K562 (cell line): ENCODE measurements around the gene COL4A4. TPM values are rescaled to one million over a fixed set of nuclear protein-coding genes. Genes with fewer than 3 reads are reported as not detected.

Experiments used
- ATAC-seq: fragments of 200-7000 bp; cut with Tn5 transposase; 3 replicates; pipeline ENCODE4 v1.9.1; 2020; ENCODE audit warnings: moderate library complexity
- BruUV-seq: library from RNA; stranded (reverse); fragments of 400-500 nt; replicated peaks from 2 replicates; lab custom pipeline; 2021; lab: Mats Ljungman, UMichigan
- CTCF ChIA-PET: fragments of 300-600 bp; formaldehyde crosslinking; extraction: SDS; loops from one replicate; lab custom pipeline; 2021; ENCODE audit warnings: low intra/inter-chr PET ratio; lab: Yijun Ruan, JAX
- POLR2A ChIA-PET: fragments of 300-600, 350-650 bp; sonication (Branson Sonifier 250); formaldehyde crosslinking; extraction: SDS; loops from one replicate; lab custom pipeline; 2021; ENCODE audit warnings: antibody characterized with exemption, inconsistent platforms; lab: Yijun Ruan, JAX
- DNase-seq, 4 experiments: peaks; one replicate each; pipeline versions ENCODE4 v3.0.0 to v3.0.0-alpha.2; 2011 to 2018; ENCODE audit warnings: low spot score in 3 of 4, mixed read lengths in 3 of 4; ENCODE audit errors: extremely low read depth in 1 of 4
- FAIRE-seq: peaks from 2 replicates; lab custom pipeline; 2011; peaks lifted over from hg19 to GRCh38; lab: Jason Lieb, UNC
- H2AFZ ChIP-seq: 2 replicates; pipeline ENCODE4 v1.6.0; 2011; ENCODE audit warnings: low read depth, low read length, control low read depth, inconsistent platforms
- H3K27ac ChIP-seq: fragments of 200-600 bp; 3 replicates; pipeline ENCODE4 v1.8.0; 2011; ENCODE audit warnings: low read depth, mild to moderate bottlenecking, control low read depth, inconsistent platforms, low read length, moderate library complexity, mixed read lengths; ENCODE audit errors: extremely low read depth
- H3K27me3 ChIP-seq, 2 experiments: fragments of 300-600 bp in 1 of 2; 2 replicates in 1 of 2; 3 replicates in 1 of 2; pipeline versions ENCODE4 v1.6.0 to v1.8.0; 2011; ENCODE audit warnings: inconsistent platforms in 2 of 2, low read length in 2 of 2, mild to moderate bottlenecking in 1 of 2, mixed read lengths in 1 of 2, moderate library complexity in 1 of 2; ENCODE audit not compliant: control insufficient read depth in 2 of 2, insufficient read depth in 2 of 2
- H3K36me3 ChIP-seq: fragments of 300-600 bp; 3 replicates; pipeline ENCODE4 v1.8.0; 2011; ENCODE audit warnings: mild to moderate bottlenecking, low read length, inconsistent platforms; ENCODE audit not compliant: control insufficient read depth, insufficient read depth
- H3K4me1 ChIP-seq, 2 experiments: fragments of 200-600 bp in 1 of 2; replicated peaks in 1 of 2; 2 replicates in 1 of 2; 3 replicates in 1 of 2; pipeline versions ENCODE4 v1.5.1 to v1.8.0; 2011; ENCODE audit warnings: inconsistent platforms in 2 of 2, low read length in 2 of 2, mild to moderate bottlenecking in 1 of 2, mixed read lengths in 1 of 2, moderate library complexity in 1 of 2; ENCODE audit not compliant: control insufficient read depth in 2 of 2, insufficient read depth in 2 of 2
- H3K4me2 ChIP-seq: 2 replicates; pipeline ENCODE4 v1.6.1; 2011; ENCODE audit warnings: low read length, control low read depth, inconsistent platforms, mixed read lengths; ENCODE audit not compliant: insufficient read depth
- H3K4me3 ChIP-seq: fragments of 200-600 bp; sonication (generic), shearing (Covaris generic); 2 replicates; pipeline ENCODE4 v1.5.1; 2016; ENCODE audit warnings: control low read depth, inconsistent platforms
- H3K79me2 ChIP-seq: fragments of 200-600 bp; 3 replicates; pipeline ENCODE4 v1.8.0; 2011; ENCODE audit warnings: low read length, inconsistent platforms; ENCODE audit not compliant: control insufficient read depth, insufficient read depth
- H3K9ac ChIP-seq, 2 experiments: 2 replicates each; pipeline versions ENCODE4 v1.6.0 to v1.6.1; 2011; ENCODE audit warnings: low read depth in 2 of 2, low read length in 2 of 2, control low read depth in 1 of 2, inconsistent platforms in 1 of 2, mild to moderate bottlenecking in 1 of 2, mixed read lengths in 1 of 2; ENCODE audit not compliant: insufficient read depth in 1 of 2
- H3K9me1 ChIP-seq: one replicate; pipeline ENCODE4 v1.6.0; 2011; ENCODE audit warnings: inconsistent platforms, mild to moderate bottlenecking, low read length, moderate library complexity; ENCODE audit not compliant: control insufficient read depth, insufficient read depth
- H3K9me3 ChIP-seq: replicated peaks from 2 replicates; pipeline ENCODE4 v1.5.1; 2011; ENCODE audit warnings: low read depth, low read length, inconsistent platforms; ENCODE audit not compliant: control insufficient read depth, insufficient read depth
- H4K20me1 ChIP-seq: replicated peaks from 2 replicates; pipeline ENCODE4 v1.6.1; 2011; ENCODE audit warnings: low read length, inconsistent platforms, mixed read lengths; ENCODE audit not compliant: control insufficient read depth, insufficient read depth
- BRCA1 ChIP-seq, 2 experiments: fragments of 450-650 bp in 1 of 2; sonication (generic) in 1 of 2; formaldehyde crosslinking in 1 of 2; IDR thresholded peaks; 2 replicates each; pipeline versions ENCODE4 v1.5.0 to v1.6.1; 2017 to 2020; ENCODE audit warnings: mild to moderate bottlenecking in 1 of 2, missing genetic modification reagents in 1 of 2
- CBX5 ChIP-seq: IDR thresholded peaks from 2 replicates; pipeline ENCODE4 v1.6.1; 2014; ENCODE audit warnings: low read depth, borderline replicate concordance
- KLF10 ChIP-seq: fragments of 250-450 bp; sonication (Bioruptor Pico); IDR thresholded peaks from 2 replicates; pipeline ENCODE4 v1.6.1; 2021; ENCODE audit warnings: matching md5 sums
- MAZ ChIP-seq, 2 experiments: fragments of 450-650 bp in 1 of 2; sonication (generic) in 1 of 2; formaldehyde crosslinking; IDR thresholded peaks in 1 of 2; conservative IDR thresholded peaks in 1 of 2; 2 replicates each; pipeline versions ENCODE4 v1.4.0 to v1.5.0; 2020; ENCODE audit warnings: mild to moderate bottlenecking in 1 of 2, missing genetic modification reagents in 1 of 2
- MCM2 ChIP-seq: fragments of 450-650 bp; IDR thresholded peaks from 2 replicates; pipeline ENCODE4 v1.6.1; 2017; ENCODE audit warnings: low read depth, mild to moderate bottlenecking
- NRF1 ChIP-seq, 2 experiments: fragments of 450-650 bp; IDR thresholded peaks in 1 of 2; conservative IDR thresholded peaks in 1 of 2; 2 replicates each; pipeline ENCODE4 v1.6.1; 2014; ENCODE audit warnings: mild to moderate bottlenecking in 2 of 2
- POLR3G ChIP-seq: IDR thresholded peaks from 2 replicates; pipeline ENCODE4 v1.6.1; 2011; ENCODE audit not compliant: insufficient read length, insufficient replicate concordance; ENCODE audit errors: extremely low read depth
- RBBP5 ChIP-seq: fragments of 200-600 bp; sonication (generic); IDR thresholded peaks from 2 replicates; pipeline ENCODE4 v1.6.1; 2012; ENCODE audit warnings: borderline replicate concordance, mild to moderate bottlenecking, low read length, control low read depth, inconsistent platforms; ENCODE audit not compliant: insufficient read depth, poor library complexity, severe bottlenecking
- SRSF7 ChIP-seq: fragments of 200-400 bp; formaldehyde crosslinking; optimal IDR thresholded peaks from 2 replicates; pipeline ENCODE3; 2017; ENCODE audit warnings: mild to moderate bottlenecking, low read depth, low read length
- TSC22D4 ChIP-seq: fragments of 450-650 bp; IDR thresholded peaks from 2 replicates; pipeline ENCODE4 v1.6.1; 2016; ENCODE audit warnings: missing genetic modification characterization, missing biosample characterization, control low read depth
- ZFX ChIP-seq: sonication (generic); formaldehyde crosslinking; IDR thresholded peaks from 2 replicates; pipeline ENCODE4 v1.8.0; 2022; ENCODE audit warnings: mild to moderate bottlenecking, missing genetic modification reagents, moderate library complexity
- ZNF431 ChIP-seq: sonication (generic); formaldehyde crosslinking; IDR thresholded peaks from 2 replicates; pipeline ENCODE4 v1.8.0; 2022; ENCODE audit warnings: mild to moderate bottlenecking, missing genetic modification reagents
- ZNF551 ChIP-seq: fragments of 250-450 bp; sonication (Bioruptor Pico); IDR thresholded peaks from 2 replicates; pipeline ENCODE4 v1.5.0; 2021; ENCODE audit warnings: mild to moderate bottlenecking, moderate library complexity
- WGBS: fragments of 100-300 bp; shearing (Covaris generic); methylation state at CpG from one replicate; pipeline ENCODE4 v1.1.6; 2016; ENCODE audit warnings: low coverage, mixed read lengths; ENCODE audit not compliant: insufficient coverage; ENCODE audit errors: missing lambda C conversion rate; 5-methylcytosine and 5-hydroxymethylcytosine counted together
- in situ Hi-C: fragments of 300-500 bp; cut with MboI; formaldehyde crosslinking; loops from 4 replicates; pipeline ENCODE4 v1.15.0; 2018; ENCODE audit warnings: inconsistent platforms, mixed read lengths
- intact Hi-C: fragments of 100-400 bp; cut with micrococcal nuclease; formaldehyde crosslinking; loops from 2 replicates; pipeline ENCODE4 v1.14.2; 2022
- polyA plus RNA-seq, 8 experiments: library from polyadenylated mRNA; depleted of rRNA in 4 of 8; stranded (reverse) in 5 of 8; unstranded in 3 of 8; fragments of >200 nt; fragmentation: Nextera tagmentation in 2 of 8; fragmentation: Illumina TruSeq in 1 of 8; extraction: Ambion mirVana in 2 of 8; extraction: Trizol in 1 of 8; gene quantifications; 2 replicates each; pipeline versions ENCODE4 v1.2.1 to v1.2.3, GENCODE V29; 2011 to 2014; ENCODE audit warnings: inconsistent platforms in 1 of 8, missing spikeins in 1 of 8
- total RNA-seq, 7 experiments: library from RNA; depleted of rRNA in 6 of 7; stranded (reverse); fragments of >200 nt in 6 of 7; fragmentation: Illumina TruSeq in 2 of 7; extraction: Trizol in 2 of 7; gene quantifications; 2 replicates each; pipeline versions ENCODE4 v1.2.1 to v1.2.3, GENCODE V29; 2011 to 2021; ENCODE audit warnings: low replicate concordance in 1 of 7
- TF ChIP-seq, protein P1 (sequence below), 2 experiments: fragments of 450-650 bp; formaldehyde crosslinking in 1 of 2; IDR thresholded peaks; 2 replicates each; pipeline versions ENCODE4 v1.4.0 to v1.6.1; 2014 to 2020; ENCODE audit warnings: mild to moderate bottlenecking in 2 of 2, borderline replicate concordance in 1 of 2, low read depth in 1 of 2

COL4A4 gene
- total and polyA plus RNA-seq, 9 of the 15 experiments (the other 6 are each of a cell fraction or from before 2014, with no cell fraction given) = under 0.01 to 0.01 TPM; not detected in 7

DNA sequence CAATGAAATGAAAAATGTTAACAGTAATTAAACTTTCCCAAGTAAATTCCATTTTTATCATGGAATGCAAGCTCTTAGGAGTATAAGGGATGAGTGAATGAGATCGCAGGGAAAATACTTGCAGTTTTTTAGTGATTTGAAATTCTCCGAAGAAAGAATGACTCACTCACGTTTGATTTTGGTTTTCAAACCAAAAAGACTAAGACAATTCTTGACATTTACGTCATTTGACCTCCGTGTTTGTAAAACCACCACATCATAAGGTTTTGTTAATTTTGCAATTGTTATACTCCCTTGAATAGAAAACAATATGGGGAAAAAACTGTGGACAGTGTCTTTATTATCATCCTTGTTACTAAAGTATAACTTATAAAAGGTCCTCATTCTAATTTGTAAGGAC lies 29.4 kb downstream of the COL4A4 start (continued):
- TF ChIP-seq BRCA1 (IDR thresholded peaks at IDR 0.05) = no peak
- TF ChIP-seq BRCA1 (CRISPR knock-in tag; IDR thresholded peaks at IDR 0.05) = no peak
- no peak for TF ChIP-seq SRSF7
- no peak for TF ChIP-seq MAZ (CRISPR knock-in tag; conservative IDR thresholded peaks at IDR 0.05 in 1 of 2, IDR thresholded peaks at IDR 0.05 in 1 of 2)
- TF ChIP-seq RBBP5 = no peak
- TF ChIP-seq POLR3G = no peak
- TF ChIP-seq ZNF551 (CRISPR knock-in tag) = no peak
- no peak for TF ChIP-seq ZFX (CRISPR knock-in tag)
- TF ChIP-seq CBX5 = no peak

DNA sequence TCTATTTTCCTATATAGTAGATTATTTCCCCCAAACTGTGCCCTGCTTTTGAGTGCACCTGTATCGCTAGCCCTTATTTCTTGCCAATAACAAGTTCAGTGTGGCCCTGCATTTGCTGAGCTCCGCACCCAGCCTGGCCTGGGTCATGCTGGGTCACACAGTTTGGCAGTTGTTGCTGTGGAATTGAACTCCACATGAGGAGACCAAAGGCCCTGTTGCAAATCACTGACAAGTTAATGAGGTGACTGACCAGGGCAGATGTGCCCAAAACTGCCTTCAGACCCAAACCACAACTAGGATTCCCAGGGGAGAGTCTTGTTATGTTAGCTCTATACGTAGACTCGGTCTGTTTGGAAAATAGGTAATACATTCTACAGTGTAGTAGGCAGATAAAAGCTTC lies 31.0 kb downstream of the COL4A4 start:
- Histone ChIP-seq H3K27me3 (peaks cover 0 to 19% of the 10 kb centered on the region in 2 experiments; a peak in 2 of 5 replicates), H3K9me3 (no peaks in the 10 kb centered on the region), H2AFZ (no peak overlapping the region), H3K4me1 (no peaks in the 10 kb centered on the region), H4K20me1 (no peaks in the 10 kb centered on the region), H3K4me3 (no peak overlapping the region), H3K36me3 (no peaks in the 10 kb centered on the region), H3K4me2 (no peak overlapping the region), H3K79me2 (no peaks in the 10 kb centered on the region), H3K9me1 (no peaks in the 10 kb centered on the region), H3K27ac (no peak overlapping the region), H3K9ac (no peak overlapping the region)
- ChIA-PET CTCF (no interaction called here), POLR2A (no interaction called here)
- whole genome bisulfite sequencing = 0% methylated on average over 3 of the region's 4 CpGs
- no peak for DNase-seq
- in situ Hi-C loops = no loop called here
- no peak for FAIRE-seq
- no TSS peak for BruUV-seq
- intact Hi-C loops = loop anchor here (5.0 to 10.0 kb wide), 2 partner anchors 192 to 634 kb away; partner anchors contain the start of gene MFF
- no peak for ATAC-seq
- TF ChIP-seq RBBP5 (no peak), MCM2 (no peak), ZNF431 (CRISPR knock-in tag) (no peak), KLF10 (CRISPR knock-in tag) (no peak), NRF1 (conservative IDR thresholded peaks at IDR 0.05 in 1 of 2, IDR thresholded peaks at IDR 0.05 in 1 of 2) (no peak), TSC22D4 (tag) (no peak)
- TF ChIP-seq, protein P1, sequence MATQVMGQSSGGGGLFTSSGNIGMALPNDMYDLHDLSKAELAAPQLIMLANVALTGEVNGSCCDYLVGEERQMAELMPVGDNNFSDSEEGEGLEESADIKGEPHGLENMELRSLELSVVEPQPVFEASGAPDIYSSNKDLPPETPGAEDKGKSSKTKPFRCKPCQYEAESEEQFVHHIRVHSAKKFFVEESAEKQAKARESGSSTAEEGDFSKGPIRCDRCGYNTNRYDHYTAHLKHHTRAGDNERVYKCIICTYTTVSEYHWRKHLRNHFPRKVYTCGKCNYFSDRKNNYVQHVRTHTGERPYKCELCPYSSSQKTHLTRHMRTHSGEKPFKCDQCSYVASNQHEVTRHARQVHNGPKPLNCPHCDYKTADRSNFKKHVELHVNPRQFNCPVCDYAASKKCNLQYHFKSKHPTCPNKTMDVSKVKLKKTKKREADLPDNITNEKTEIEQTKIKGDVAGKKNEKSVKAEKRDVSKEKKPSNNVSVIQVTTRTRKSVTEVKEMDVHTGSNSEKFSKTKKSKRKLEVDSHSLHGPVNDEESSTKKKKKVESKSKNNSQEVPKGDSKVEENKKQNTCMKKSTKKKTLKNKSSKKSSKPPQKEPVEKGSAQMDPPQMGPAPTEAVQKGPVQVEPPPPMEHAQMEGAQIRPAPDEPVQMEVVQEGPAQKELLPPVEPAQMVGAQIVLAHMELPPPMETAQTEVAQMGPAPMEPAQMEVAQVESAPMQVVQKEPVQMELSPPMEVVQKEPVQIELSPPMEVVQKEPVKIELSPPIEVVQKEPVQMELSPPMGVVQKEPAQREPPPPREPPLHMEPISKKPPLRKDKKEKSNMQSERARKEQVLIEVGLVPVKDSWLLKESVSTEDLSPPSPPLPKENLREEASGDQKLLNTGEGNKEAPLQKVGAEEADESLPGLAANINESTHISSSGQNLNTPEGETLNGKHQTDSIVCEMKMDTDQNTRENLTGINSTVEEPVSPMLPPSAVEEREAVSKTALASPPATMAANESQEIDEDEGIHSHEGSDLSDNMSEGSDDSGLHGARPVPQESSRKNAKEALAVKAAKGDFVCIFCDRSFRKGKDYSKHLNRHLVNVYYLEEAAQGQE (IDR thresholded peaks at IDR 0.05; ENCODE audit: borderline replicate concordance) = no peak
- TF ChIP-seq, protein P1 (CRISPR knock-in tag; IDR thresholded peaks at IDR 0.05; ENCODE audit: low read depth) = no peak
